Duodenal mucosa (tissue), 2 donors: Measurements from ENCODE around the gene TEKT3.

Source experiments
- H3K27ac ChIP-seq: one replicate; pipeline ENCODE4 v1.7.0; 2013; ENCODE audit warnings: low read depth, low read length
- H3K27me3 ChIP-seq, 2 donors: one replicate each; pipeline ENCODE4 v1.7.0; 2013; ENCODE audit warnings: low read length in 2 of 2, control low read depth in 1 of 2; ENCODE audit not compliant: insufficient read depth in 2 of 2, control insufficient read depth in 1 of 2
- H3K36me3 ChIP-seq, 2 donors: one replicate each; pipeline ENCODE4 v1.7.0; 2013; ENCODE audit warnings: low read length in 2 of 2, control low read depth in 1 of 2; ENCODE audit not compliant: insufficient read depth in 2 of 2, control insufficient read depth in 1 of 2
- H3K4me1 ChIP-seq, 2 donors: one replicate each; pipeline ENCODE4 v1.7.0; 2013; ENCODE audit warnings: low read length in 2 of 2, control low read depth in 1 of 2; ENCODE audit not compliant: insufficient read depth in 2 of 2, control insufficient read depth in 1 of 2
- H3K4me3 ChIP-seq, 2 donors: one replicate each; pipeline ENCODE4 v1.7.0; 2013; ENCODE audit warnings: low read length in 2 of 2, low read depth in 1 of 2
- H3K9ac ChIP-seq, 2 donors: one replicate each; pipeline ENCODE4 v1.7.0; 2013; ENCODE audit warnings: low read length in 2 of 2, low read depth in 1 of 2
- H3K9me3 ChIP-seq, 2 donors: one replicate each; pipeline ENCODE4 v1.7.0; 2013; ENCODE audit warnings: low read length in 2 of 2, control low read depth in 1 of 2; ENCODE audit not compliant: control insufficient read depth in 1 of 2

Gene TEKT3

DNA sequence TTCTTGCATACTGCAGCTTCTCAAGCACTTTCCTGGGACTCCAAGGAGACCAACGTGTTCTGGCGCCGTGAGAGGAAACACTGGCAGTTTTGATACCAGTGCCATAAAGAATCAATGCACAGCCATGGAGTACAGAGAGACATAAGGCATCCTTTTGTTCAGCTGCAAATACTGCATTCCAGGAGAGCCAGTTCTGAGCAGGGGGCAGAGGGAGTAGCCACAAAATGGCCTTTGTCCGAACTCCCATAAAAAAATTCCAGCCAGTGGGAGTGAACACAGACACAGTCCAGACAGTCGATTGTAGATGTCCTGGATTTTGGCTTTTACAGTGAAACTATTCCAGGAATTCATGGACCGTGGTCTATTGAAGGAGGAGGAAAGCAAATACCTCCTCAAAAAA, 36.2 kb upstream of the TEKT3 start:
- Histone ChIP-seq H3K27ac (no peak overlapping the region), H3K4me3 (no peak overlapping the region), H3K9me3 (no peaks in the 10 kb centered on the region), H3K27me3 (no peaks in the 10 kb centered on the region), H3K9ac (no peak overlapping the region), H3K4me1 (peaks cover 8 to 12% of the 10 kb centered on the region in 2 donors), H3K36me3 (no peaks in the 10 kb centered on the region)

DNA sequence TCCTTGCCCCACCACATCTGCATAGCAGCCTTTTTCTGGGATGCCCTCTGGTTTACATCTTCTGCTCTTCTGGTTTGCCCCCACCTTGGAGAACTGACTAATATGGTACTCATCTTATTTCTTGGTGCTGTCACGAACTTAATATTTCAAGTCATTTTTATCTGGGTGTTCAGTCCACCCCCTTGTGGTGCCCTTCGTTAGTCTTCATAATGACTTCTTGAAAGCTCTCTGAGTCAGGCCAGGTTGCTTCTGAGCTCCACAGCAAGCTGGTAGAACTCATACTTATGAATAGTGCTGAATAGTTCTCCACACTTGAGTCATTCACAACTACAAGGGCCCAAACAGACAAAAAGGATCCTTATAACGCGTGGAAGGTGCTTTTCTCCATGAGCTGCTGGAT, 35.8 kb upstream of the TEKT3 start:
- Histone ChIP-seq H3K9ac (no peak overlapping the region), H3K27ac (no peak overlapping the region)

DNA sequence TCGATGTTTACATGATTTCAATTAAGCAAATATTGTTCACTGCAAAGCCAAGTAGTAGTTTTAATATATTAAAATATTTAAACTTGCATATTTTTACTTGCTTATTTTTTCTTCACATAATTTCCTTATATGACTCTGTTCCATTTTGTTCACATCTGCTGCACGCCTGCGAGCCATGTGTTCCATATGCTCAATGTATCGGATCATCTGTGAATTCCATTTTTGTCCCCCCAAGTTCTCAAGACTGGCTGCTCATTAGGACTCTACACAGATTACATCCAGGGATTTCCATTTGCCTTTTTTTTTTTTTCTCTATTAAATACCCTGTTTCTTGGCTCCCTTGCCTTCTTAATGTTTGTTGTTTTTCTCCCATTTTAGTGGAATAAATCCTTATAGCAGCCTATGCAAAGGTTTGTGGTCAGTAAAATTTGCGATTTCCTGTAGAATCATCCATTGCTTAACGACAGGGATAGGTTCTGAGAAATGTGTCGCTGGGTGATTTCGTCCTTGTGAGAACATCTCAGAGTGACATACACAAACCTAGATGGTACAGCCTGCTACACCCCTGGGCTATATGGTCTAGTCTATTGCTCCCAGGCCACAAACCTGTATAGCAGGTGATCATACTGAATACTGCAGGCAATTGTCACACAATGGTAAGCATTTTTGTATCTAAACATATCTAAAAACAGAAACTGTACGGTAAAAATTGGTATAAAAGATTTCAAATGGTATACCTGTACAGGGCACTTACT, 30.2 kb upstream of the TEKT3 start:
- no peak overlapping the region for H3K9ac ChIP-seq
- H3K4me3 ChIP-seq = no peak overlapping the region
- H3K9me3 ChIP-seq = no peaks in the 10 kb centered on the region
- no peak overlapping the region for H3K27ac ChIP-seq
- H3K36me3 ChIP-seq = no peaks in the 10 kb centered on the region
- peaks cover 0 to 6% of the 10 kb centered on the region in 2 donors for H3K4me1 ChIP-seq
- H3K27me3 ChIP-seq = no peaks in the 10 kb centered on the region

More for the DNA sequence above, 35.8 kb upstream of the TEKT3 start:
- Histone ChIP-seq H3K4me3 (no peak overlapping the region), H3K36me3 (no peaks in the 10 kb centered on the region), H3K4me1 (peaks cover 4 to 8% of the 10 kb centered on the region in 2 donors), H3K27me3 (no peaks in the 10 kb centered on the region), H3K9me3 (no peaks in the 10 kb centered on the region)

DNA sequence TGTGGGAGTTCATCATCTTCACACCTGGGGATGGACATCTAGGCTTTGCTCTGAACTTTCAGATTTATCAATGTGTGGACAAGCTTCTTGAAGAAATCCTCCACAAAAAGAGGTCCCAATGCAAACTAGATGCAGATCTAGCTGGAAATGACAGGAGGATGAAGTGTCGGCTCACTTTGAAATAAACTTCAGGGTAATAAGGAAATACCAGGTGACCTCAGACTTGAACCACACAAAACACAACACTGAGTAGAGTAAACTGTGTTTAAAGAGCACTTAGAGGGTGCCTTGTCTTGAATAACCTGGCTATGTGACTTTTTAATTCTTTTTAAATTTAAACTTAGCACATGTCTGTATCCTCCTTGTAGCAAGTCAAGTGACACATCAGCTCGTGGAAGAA, 27.2 kb upstream of the TEKT3 start:
- Histone ChIP-seq H3K36me3 (no peaks in the 10 kb centered on the region), H3K9ac (no peak overlapping the region), H3K4me3 (no peak overlapping the region), H3K9me3 (no peaks in the 10 kb centered on the region), H3K27ac (no peak overlapping the region), H3K27me3 (no peaks in the 10 kb centered on the region), H3K4me1 (peaks cover 0 to 6% of the 10 kb centered on the region in 2 donors)

DNA sequence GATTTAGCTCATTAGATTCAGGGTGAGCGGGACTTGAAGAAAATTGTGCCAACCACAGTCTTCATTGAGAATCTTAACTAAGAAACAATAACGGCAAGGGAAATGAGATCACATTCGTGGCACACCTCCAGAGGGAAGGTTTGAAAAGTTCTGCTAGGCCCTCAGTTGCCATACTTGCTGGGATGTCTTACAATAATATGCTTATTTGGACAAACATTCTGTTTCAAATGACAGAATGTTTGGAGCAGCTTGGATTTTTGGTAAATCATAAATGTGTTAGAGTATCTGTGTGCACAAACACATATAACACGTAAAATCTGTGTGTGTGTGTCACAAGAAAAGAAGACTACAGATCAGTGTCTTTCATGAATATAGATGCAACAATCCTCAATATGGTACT, 24.6 kb upstream of the TEKT3 start:
- H3K27me3 ChIP-seq = no peaks in the 10 kb centered on the region
- H3K36me3 ChIP-seq = no peaks in the 10 kb centered on the region
- H3K9me3 ChIP-seq = no peaks in the 10 kb centered on the region
- H3K9ac ChIP-seq = no peak overlapping the region
- H3K4me1 ChIP-seq = peaks cover 0 to 6% of the 10 kb centered on the region in 2 donors
- H3K4me3 ChIP-seq = no peak overlapping the region
- no peak overlapping the region for H3K27ac ChIP-seq

DNA sequence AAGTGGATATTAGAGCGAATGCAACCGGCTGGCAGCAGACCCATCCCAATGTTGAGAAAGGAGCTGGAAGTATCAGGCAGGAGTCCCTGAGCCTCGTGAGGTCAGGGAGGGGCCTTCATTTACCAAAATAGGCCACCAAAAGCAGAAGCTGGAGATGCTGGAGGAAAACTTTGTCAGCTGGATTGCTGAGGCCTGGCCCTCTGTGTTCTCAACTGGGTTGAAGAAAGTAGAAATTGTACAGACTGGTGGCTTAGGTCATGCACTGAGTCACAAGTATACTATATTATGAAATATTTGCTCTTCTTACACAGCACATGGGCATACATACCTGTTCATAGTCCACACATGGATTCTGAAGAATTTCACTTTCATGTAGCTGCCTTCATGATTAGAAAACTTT, 23.2 kb upstream of the TEKT3 start:
- H3K9ac ChIP-seq = no peak overlapping the region
- no peaks in the 10 kb centered on the region for H3K27me3 ChIP-seq
- H3K9me3 ChIP-seq = no peaks in the 10 kb centered on the region
- H3K4me1 ChIP-seq = peaks cover 0 to 6% of the 10 kb centered on the region in 2 donors
- no peak overlapping the region for H3K4me3 ChIP-seq
- no peak overlapping the region for H3K27ac ChIP-seq
- no peaks in the 10 kb centered on the region for H3K36me3 ChIP-seq

DNA sequence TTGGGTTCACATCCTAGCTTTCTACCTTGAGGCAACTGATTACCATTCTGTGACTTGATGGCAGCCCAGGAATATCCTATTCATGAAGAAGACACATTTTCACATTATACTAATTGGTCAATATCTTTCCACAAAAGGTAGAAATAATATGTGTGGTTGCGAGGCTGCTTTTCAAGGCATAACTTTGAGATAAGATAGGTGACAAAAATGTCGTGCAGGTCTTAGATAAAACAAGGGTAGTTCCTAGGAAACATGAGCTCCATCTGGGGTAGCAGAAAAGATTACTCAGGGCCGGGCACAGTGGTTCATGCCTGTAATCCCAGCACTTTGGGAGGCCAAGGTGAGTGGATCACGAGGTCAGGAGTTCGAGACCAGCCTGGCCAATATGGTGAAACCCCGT, 22.3 kb upstream of the TEKT3 start:
- no peaks in the 10 kb centered on the region for H3K36me3 ChIP-seq
- H3K4me1 ChIP-seq = no peaks in the 10 kb centered on the region
- H3K9me3 ChIP-seq = no peaks in the 10 kb centered on the region
- H3K9ac ChIP-seq = no peak overlapping the region
- no peak overlapping the region for H3K4me3 ChIP-seq
- no peak overlapping the region for H3K27ac ChIP-seq
- no peaks in the 10 kb centered on the region for H3K27me3 ChIP-seq

DNA sequence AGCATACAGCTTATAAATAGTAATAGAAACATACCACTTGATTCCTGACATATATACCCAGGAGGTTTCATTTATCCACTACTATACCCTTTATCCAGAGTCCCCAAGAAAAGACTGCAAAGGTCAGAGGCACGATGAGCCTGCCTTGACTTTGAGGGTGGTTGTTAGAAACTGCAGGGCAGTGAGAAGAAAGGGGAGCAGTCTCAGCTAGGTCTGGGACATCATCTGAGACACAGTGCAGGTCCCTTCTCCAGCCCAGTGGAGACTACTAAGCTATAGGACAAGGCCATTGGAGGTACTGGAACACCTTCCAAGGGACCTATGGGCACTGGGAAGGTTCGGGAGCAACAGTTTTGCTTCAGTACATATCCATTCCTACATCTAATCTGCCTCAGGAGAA, 20.2 kb upstream of the TEKT3 start:
- Histone ChIP-seq H3K9ac (no peak overlapping the region), H3K4me1 (no peaks in the 10 kb centered on the region), H3K27ac (no peak overlapping the region), H3K4me3 (no peak overlapping the region), H3K9me3 (no peaks in the 10 kb centered on the region), H3K27me3 (no peaks in the 10 kb centered on the region), H3K36me3 (no peaks in the 10 kb centered on the region)

DNA sequence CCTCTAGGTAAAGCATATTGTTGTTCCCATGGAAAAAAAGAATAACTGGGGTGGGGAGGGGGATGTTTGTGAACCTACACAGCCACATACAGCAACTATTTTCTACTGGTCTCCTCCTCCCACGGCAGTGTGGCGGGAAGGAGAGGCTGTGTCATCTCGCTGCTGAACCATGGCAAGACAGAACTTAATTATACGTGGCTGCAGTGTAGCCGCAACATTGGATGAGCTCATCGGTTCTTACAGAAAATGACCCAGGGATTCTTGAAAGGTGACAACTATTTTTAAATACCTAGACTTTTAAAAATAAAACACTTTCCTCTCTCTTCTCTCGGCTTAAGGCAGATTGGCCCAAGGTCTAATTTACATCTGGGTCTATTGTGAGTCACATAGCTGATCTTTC, 19.8 kb upstream of the TEKT3 start:
- Histone ChIP-seq H3K4me1 (no peaks in the 10 kb centered on the region), H3K36me3 (no peaks in the 10 kb centered on the region), H3K27ac (no peak overlapping the region), H3K27me3 (no peaks in the 10 kb centered on the region), H3K4me3 (no peak overlapping the region), H3K9ac (no peak overlapping the region), H3K9me3 (no peaks in the 10 kb centered on the region)

DNA sequence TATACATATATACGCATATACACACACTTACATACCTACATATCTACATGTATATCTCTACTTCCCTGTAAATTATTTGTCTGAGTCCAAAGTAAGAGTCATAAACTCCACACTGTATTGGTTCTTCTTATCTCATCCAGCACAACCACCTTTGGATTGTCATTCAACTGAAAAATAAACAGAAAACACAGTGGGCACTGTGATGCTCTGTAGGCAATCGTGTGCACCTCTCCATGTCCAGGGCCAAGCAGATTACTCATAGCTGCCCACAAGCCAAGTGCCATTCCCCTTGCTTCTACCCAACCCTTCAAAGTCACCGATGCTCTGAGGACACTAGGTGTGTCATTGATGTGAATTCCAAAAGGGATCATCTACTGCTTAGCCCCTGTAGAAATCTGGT, 12.9 kb upstream of the TEKT3 start:
- Histone ChIP-seq H3K27me3 (no peaks in the 10 kb centered on the region), H3K4me3 (no peak overlapping the region), H3K27ac (no peak overlapping the region), H3K9me3 (no peaks in the 10 kb centered on the region), H3K4me1 (peaks cover 24 to 41% of the 10 kb centered on the region in 2 donors), H3K36me3 (no peaks in the 10 kb centered on the region), H3K9ac (no peak overlapping the region)
